GM12891 (cell line): ENCODE measurements around the gene NEU4.
A peak's percentile ranks its signal among the peaks of the same experiment; 100 is the strongest.

Experiments used
- DNase-seq: peaks from one replicate; pipeline ENCODE4 v3.0.0; 2011; ENCODE audit warnings: low spot score; ENCODE audit not compliant: insufficient read length
- FAIRE-seq: peaks from 2 replicates; lab custom pipeline; 2011; peaks lifted over from hg19 to GRCh38; lab: Jason Lieb, UNC
- PAX5 ChIP-seq: IDR thresholded peaks from 2 replicates; pipeline ENCODE4 v1.6.1; 2011; ENCODE audit warnings: low read length, moderate library complexity, mild to moderate bottlenecking; ENCODE audit not compliant: insufficient read depth, severe bottlenecking
- POLR2A ChIP-seq: IDR thresholded peaks from 2 replicates; pipeline ENCODE4 v1.6.1; 2011; ENCODE audit warnings: low read depth, low read length, control low read depth
- POLR2AphosphoS5 ChIP-seq: IDR thresholded peaks from 2 replicates; pipeline ENCODE4 v1.6.1; 2011; ENCODE audit warnings: low read depth, low read length, control low read depth
- POU2F2 ChIP-seq: IDR thresholded peaks from 2 replicates; pipeline ENCODE4 v1.6.1; 2011; ENCODE audit warnings: low read depth, mild to moderate bottlenecking, control low read depth, low read length, moderate library complexity
- SPI1 ChIP-seq: IDR thresholded peaks from 2 replicates; pipeline ENCODE4 v1.6.1; 2011; ENCODE audit warnings: low read depth, low read length, control low read depth
- TAF1 ChIP-seq: IDR thresholded peaks from 2 replicates; pipeline ENCODE4 v1.6.1; 2011; ENCODE audit warnings: low read depth, low read length, control low read depth

The NEU4 gene

DNA sequence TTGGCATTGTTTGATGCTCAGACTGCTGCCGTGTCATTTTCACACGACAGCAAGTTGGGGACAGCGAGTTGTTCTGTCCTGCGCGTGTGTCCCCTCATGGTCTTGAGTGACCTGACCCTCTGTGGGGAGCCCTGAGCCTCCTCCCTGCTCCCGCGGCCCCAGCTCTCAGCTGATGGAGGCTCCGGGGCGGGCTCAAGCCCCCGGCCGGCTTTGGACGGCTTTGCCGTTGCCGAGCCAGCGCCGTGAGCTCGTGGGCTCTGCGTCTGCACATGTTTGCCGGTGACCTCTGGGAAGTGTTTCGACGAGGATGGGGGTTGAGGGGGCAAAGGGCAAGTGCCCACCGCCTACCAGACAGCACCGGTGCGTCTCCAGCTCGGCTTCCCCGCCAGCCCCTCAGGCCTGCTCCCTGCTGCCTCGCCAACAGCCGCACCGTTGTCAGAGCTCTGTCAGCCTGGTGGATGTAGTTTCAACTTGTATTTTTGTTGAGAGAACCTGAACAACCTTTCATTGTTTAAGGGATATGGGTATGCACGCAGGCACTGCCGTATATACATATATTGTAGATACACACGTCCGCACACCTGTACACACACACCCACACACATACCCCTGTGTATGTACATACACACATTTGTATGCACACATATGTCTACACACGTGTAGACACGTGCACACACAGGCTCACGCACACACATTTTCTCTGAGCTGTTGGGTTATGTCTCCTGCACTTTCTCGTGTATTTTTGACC lies 36.0 kb downstream of the NEU4 start:
- FAIRE-seq = peak; percentile 89

DNA sequence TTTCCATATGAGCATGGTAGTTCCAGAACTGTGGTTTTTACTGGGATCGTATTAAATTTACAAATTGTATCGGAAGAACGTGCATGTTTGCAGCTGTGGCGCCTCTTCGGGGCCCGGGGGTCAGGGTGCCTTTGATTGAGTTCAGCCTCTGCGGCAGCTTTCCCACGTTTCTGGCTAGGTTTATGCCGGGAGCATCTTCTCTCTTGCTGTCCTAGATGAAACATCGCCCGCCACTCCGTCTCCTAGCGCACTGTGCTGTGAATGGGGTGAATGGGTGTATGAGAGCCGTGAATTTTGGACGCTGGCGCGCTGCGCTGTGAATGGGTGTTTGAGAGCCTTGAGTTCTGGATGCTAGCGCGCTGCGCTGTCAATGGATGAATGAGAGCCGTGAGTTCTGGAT lies 37.4 kb downstream of the NEU4 start:
- FAIRE-seq (no peak), DNase-seq (no peak)
- TF ChIP-seq TAF1 = no peak
- no peak for TF ChIP-seq SPI1
- no peak for TF ChIP-seq POLR2A

More for the DNA sequence above, 36.0 kb downstream of the NEU4 start:
- DNase-seq = no peak
- no peak for TF ChIP-seq POLR2AphosphoS5
- TF ChIP-seq POU2F2 = no peak
- TF ChIP-seq TAF1 = no peak
- no peak for TF ChIP-seq PAX5
- no peak for TF ChIP-seq POLR2A
- no peak for TF ChIP-seq SPI1

DNA sequence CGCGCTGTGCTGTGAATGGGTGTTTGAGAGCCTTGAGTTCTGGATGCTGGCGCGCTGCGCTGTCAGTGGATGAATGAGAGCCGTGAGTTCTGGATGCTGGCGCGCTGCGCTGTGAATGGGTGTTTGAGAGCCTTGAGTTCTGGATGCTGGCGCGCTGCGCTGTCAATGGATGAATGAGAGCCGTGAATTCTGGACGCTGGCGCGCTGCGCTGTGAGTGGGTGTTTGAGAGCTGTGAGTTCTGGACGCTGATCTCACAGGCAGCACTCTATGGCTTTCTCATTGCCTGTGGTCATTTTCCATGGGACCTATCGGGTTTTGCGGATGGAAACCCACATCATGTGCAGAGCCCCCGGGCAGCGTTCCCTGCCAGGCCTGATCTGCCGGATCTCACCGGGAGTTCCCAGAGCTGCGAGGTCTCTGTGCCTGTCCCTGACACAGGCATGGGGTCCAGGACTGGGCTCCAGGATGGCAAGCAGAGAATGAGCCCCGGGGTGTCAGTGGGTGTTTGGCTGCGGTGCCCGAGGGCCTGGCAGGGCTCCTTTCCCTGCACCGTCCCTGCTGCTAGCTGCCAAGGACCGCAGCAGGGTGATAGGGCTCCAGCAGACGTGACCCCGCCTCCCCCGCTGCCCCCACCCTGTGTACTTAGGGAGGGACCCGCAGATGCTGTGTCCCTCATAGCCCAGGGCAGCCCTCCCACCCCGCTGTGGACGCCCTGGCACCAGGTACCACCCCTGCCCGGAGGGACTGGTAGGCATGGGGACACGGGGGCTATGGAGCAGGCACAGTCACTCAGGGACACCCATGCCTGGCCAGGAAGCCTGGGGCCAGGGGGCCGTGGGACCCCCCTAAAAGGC lies 40.0 kb downstream of the NEU4 start:
- no peak for FAIRE-seq
- no peak for TF ChIP-seq POLR2A
- TF ChIP-seq PAX5 = no peak
- TF ChIP-seq SPI1 = no peak
- TF ChIP-seq POU2F2 = no peak
- TF ChIP-seq TAF1 = no peak
- no peak for TF ChIP-seq POLR2AphosphoS5

GRCh38 chr2:241849616-241850543 lies 40.9 kb downstream of the NEU4 start:
- DNase-seq (peak; percentile 29), FAIRE-seq (no peak)
- TF ChIP-seq POU2F2 (no peak), SPI1 (no peak), POLR2AphosphoS5 (no peak), POLR2A (no peak), TAF1 (no peak), PAX5 (no peak)

More for the DNA sequence above, 40.0 kb downstream of the NEU4 start:
- no peak for DNase-seq

- DNase-seq = peak; percentile 16
- no peak for FAIRE-seq
- TF ChIP-seq POLR2A = no peak; the same call in 1 of the 2 replicates
These were observed 41.7 kb downstream of the NEU4 start for GRCh38 chr2:241850544-241851324.

DNA sequence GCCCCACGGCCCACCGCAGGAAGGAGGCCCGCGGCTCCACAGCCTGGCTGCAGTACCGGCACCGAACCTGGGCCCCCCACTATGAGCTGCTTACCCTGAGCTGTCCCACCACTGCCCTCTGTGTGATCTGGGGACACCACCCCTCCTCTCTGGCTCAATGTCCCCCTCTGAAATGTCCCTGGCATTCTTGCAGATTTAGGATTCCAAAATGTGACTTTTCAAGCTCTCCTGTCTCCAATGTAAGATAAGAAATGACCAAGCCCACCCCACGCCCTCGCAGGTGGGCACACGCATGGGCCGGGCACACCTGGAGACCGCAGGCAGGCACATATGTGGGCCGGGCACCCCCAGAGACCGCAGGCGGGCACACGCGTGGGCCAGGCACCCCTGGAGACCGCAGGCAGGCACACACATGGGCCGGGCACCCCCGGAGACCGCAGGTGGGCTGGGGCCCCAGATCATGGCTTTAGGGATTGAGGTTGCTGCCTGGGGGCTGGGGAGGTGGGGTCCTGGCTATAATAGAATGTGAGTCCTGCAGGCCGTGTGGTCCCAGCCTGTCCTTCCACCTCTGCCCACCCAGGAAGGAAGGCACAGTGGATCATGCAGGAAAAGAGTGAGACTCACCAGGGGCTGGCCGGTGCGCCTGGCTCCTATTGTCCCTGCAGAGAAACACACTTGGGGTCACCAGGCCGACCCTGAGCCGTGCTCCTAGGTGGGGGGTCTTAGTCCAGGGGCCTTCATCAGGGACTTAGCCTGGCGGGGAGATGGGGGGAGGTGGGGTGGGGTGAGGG lies 42.5 kb downstream of the NEU4 start:
- FAIRE-seq = no peak
- no peak for TF ChIP-seq POLR2A
- TF ChIP-seq TAF1 = no peak
- peak; percentile 16 for DNase-seq

- TF ChIP-seq POLR2AphosphoS5 = peak; percentile 11; the same call in 1 of the 2 replicates
- TF ChIP-seq PAX5 = no peak
- no peak for TF ChIP-seq SPI1
- no peak for TF ChIP-seq POU2F2
- FAIRE-seq = no peak
- DNase-seq = peak; percentile 21
These were observed 43.4 kb downstream of the NEU4 start for GRCh38 chr2:241852116-241852980.

- no peak for TF ChIP-seq POU2F2
- FAIRE-seq (no peak), DNase-seq (peak; percentile 22)
These were observed 44.1 kb downstream of the NEU4 start for GRCh38 chr2:241852981-241853631.
